GM19455 (cell line): ENCODE results near the gene IL22RA1.

Source experiments
- ATAC-seq: cut with Tn5 transposase; IDR thresholded peaks from one replicate; pipeline ENCODE4 v1.9.1; 2021; ENCODE audit not compliant: unreplicated experiment

Gene IL22RA1

DNA sequence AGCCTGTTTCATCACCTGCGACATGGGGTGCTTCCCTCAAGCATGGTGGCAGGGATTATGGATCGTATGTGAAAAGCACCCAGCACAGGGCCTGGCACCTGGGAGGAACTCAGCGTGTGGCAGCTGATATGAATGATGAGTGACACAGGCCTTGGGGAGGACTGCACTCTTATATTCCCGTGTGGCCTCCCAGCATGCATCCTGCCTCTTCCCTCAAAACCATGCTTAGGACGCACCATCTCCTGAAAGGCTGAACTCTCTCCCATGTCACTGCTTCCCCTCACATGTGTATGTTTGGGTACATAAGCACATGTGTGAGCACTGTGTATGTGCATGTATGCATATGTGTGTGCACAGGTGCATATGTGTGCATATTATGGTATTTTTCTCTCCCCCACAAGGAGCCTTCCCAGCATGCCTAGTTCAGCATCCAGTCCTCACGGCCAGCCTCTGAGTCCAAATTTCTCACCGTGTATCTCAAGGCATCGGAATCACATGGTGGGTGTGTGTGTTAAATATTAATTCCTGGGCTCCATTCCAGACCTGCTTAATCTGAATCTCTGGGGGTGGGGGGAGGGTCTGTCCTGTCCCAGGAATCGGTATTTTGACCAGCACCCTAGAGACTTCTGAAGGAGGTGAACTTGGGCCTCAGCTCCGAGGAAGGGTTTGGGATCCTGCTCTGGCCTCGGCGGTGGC is 43.8 kb downstream of the IL22RA1 start:
- no peak for ATAC-seq

GRCh38 chr1:24098102-24098501 is 44.8 kb downstream of the IL22RA1 start:
- no peak for ATAC-seq

DNA sequence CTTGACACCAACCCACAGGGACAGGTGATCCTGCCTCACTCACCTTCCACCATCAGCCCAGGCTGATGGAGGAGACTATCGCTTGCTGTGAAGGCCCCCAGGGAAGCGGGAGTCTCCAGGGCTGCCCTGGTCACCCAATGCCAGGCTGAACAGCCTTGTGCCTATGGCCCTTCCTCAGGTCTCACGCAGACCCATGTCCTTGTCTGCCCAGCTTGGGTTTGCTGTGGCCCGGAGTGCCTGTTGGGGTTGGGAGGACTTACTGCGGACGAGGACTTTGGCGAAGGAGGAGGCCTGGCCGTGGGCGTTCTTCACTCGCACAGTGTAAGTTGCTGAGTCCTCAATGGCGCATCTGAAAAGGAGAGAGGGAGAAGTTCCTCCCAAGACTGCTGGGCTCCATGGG is 45.3 kb downstream of the IL22RA1 start:
- ATAC-seq = no peak

- ATAC-seq = no peak
Measured at GRCh38 chr1:24096739-24097103, 46.2 kb downstream of the IL22RA1 start.

GRCh38 chr1:24096009-24096738 is 46.8 kb downstream of the IL22RA1 start:
- ATAC-seq = no peak

- ATAC-seq = no peak
Measured at GRCh38 chr1:24095140-24095859, 47.6 kb downstream of the IL22RA1 start.

- ATAC-seq = no peak
Measured at GRCh38 chr1:24094554-24094953, 48.4 kb downstream of the IL22RA1 start.

- ATAC-seq = no peak
Measured at GRCh38 chr1:24093732-24094131, 49.2 kb downstream of the IL22RA1 start.

DNA sequence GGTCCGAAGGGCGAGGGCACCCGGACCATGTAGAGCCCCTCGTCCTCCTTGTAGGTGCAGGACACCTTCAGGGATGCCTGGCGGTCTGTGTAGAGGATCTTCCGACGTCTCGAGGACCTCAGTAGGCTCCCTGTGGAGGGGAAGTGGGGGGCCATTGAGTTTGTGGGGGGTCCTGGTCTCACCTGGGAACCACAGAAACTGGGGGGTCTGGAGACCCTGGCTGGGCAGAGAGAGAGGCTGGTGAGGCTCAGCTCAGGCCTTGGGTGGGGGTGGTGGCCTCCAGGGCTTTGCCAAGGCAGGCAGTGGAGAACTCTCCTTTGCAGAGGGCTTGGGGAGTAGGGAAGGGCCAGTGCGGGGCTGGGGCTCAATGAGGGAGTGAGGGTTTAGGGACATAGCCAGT is 50.0 kb downstream of the IL22RA1 start:
- ATAC-seq = no peak

DNA sequence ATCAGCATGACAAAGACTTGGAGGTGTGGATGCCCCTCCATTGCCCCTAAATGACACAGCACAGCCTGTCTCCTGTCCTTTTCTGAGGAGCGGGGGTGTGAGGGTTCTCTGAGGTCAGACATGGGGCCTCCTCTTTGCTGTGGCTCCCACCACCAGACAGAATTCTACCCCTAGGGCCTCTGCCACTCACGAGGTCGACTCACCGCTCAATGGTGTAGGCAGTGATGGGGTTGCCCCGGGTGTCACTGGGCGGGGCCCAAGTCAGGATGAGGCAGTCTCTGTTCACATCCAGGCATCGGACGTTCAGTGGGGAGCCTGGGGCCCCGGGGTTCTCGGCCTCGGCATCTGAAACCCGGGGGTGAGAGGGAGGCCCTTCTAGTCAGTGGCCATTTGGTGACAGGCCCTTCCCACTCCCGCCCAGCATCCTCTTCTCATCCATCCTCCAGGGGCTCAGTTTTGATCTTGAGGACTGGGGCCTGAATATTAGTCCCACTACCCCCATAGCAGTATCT is 50.9 kb downstream of the IL22RA1 start:
- ATAC-seq = no peak

- no peak for ATAC-seq
Measured at GRCh38 chr1:24090736-24091135, 52.2 kb downstream of the IL22RA1 start.

GRCh38 chr1:24089743-24090555 is 53.0 kb downstream of the IL22RA1 start:
- no peak for ATAC-seq

DNA sequence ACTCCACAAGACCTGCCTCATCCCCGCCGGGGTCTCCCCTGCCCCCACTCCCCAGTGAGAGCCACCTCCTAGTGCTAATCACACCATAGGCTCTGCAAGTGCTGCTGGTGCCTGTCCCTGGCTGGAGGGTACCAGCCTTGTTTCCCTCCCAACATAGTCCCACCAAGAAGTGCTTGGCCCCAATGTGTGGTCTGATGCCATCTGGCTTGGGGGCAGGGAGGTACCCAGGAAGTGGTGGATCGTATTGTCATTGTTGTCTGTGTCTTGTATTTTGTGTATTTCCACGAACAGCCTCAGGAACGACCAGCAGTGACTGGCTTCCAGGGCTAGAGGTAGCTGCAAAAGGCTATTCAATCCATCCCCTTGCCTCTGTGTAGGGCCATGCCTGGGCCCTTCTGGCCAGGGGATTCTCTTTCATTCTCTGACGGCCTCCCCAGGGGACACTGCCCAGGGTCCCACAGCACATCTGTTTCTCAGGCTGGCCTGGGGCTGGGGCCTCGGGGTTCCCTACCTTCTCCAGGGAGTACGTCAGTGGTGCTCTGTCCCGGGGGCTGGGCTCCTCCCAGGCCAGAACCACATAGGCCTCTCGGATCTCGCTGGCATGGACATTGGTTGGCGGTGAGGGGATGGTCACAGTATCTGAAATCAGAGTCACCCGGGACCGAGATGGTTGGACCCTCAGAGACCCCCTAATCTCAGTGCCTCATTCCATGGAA is 53.8 kb downstream of the IL22RA1 start:
- ATAC-seq = no peak

GRCh38 chr1:24086466-24086865 is 56.5 kb downstream of the IL22RA1 start:
- no peak for ATAC-seq

GRCh38 chr1:24085546-24085945 is 57.4 kb downstream of the IL22RA1 start:
- ATAC-seq = no peak

- ATAC-seq = no peak
Measured at GRCh38 chr1:24085007-24085406, 57.9 kb downstream of the IL22RA1 start.

- no peak for ATAC-seq
Measured at GRCh38 chr1:24084050-24084449, 58.9 kb downstream of the IL22RA1 start.

DNA sequence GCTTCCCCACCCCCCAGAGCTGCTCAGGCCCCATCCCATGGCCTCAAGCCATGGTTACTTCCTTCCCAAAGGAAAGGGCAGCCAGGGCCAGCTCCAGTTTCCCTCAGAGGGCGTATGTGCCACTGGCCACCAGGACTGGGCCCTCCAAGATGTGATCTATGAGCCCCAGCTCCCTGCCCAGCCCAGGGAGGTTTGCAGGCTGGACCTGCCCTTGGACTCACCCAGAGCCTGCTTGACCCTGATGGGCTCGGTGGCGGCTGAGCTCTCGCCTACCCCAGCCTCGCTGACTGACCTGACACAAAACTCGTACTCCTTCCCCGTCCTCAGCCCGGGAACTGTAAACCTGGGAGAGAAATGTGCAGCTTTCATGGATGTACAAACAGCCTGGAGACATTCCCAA is 60.6 kb downstream of the IL22RA1 start:
- no peak for ATAC-seq

DNA sequence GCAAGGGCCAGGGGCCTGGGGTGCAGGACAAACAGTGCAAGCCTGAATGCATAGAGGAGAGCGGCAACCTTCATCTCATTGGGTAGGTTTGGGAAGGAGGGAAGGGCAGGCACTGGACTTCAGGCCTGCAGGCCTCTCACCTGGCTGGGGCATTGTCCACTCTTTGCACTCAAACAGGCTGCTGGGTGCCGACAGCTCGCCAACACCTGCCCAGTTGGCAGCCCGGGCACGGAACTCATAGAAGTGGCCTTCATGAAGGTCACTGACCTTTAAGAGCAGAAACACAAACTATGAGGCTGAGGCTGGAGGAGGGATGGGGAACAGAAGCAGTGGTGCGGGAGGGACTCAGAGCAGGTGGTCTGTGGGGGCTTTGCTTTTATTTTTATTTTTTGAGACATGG is 61.8 kb downstream of the IL22RA1 start:
- ATAC-seq = no peak

GRCh38 chr1:24080131-24080530 is 62.8 kb downstream of the IL22RA1 start:
- ATAC-seq = no peak
